Left colon (tissue), 2 donors: ENCODE measurements around the gene CYP2C8. TPM values are rescaled to one million over a fixed set of nuclear protein-coding genes. Genes with fewer than 3 reads are reported as not detected.

Experiments
- ATAC-seq: fragments of 200-7000 bp; cut with Tn5 transposase; one replicate; pipeline ENCODE4 v1.9.1; 2020; ENCODE audit warnings: mild to moderate bottlenecking, moderate library complexity
- DNase-seq, 2 donors: peaks; one replicate each; pipeline ENCODE4 v3.0.0-alpha.2; 2020
- intact Hi-C, 2 donors: fragments of 100-400 bp; cut with DNase I in 1 of 2; cut with micrococcal nuclease in 1 of 2; formaldehyde crosslinking; loops; one replicate each; pipeline versions ENCODE4 v1.11.2 to v1.14.0; 2022; cut with DNase I, micrococcal nuclease
- total RNA-seq, 2 donors: library from RNA; stranded (reverse); fragmentation: NEBNext Ultra II Directional; extraction: Animal tissue kit (Norgen Biotek cat#: 25700); gene quantifications; one replicate each; pipeline ENCODE4 v1.2.1, GENCODE V29; 2021
- donor health status: DM: no; HTN: no; CAD: no.
- donor health status: DM: yes; HTN: yes; CAD: no.

The CYP2C8 gene
- total RNA-seq, 2 donors from 2014 or later, result 0.82 to 3.6 TPM

DNA sequence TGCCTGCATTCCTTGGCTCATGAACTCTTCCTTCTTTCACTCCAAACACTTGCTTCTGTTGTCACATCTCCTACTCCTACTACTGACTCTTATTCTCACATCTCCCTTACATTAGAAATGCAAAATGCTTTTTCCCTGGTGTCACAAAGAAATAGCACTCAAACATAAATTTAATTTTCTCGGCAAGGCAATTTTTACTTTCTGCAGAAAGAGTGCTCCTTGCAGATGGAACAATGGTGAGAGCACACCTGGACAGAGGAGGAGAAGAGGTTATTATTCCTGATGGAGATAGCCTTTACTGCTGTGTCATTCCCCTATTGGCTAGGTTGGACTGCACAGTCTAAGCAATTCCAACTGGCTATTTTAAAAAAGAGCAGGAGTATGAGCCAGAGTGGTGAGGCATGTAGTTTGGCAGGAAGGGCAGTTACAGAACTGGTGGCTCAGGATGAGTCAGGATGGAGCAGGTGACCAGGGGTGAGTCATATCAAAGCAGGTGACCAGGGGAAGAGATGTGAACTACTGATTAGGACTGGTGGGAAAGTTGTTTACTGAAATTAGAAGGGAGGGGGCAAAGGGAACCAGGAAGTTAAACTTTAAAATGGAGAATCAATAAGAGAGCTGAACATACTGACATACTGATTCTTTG is 77.9 kb downstream of the CYP2C8 start:
- DNase-seq (no peak), ATAC-seq (no peak)
- intact Hi-C loops, result no loop called here

DNA sequence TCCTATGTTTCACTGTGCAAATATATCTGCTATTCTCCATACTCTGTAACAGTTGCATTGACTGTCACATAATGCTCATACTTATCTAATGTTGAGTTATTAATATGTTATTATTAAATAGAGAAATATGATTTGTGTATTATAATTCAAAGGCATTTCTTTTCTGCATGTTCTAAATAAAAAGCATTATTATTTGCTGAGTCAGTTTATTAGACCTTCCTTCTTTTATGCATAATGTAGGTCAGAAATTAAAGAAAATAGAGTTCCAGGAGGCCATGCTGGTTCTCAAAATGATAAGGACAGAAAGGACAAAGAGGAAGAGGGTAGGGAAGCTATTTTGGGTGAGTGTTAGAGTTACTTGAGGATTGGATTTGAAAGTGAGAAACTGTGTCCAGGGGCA is 80.1 kb downstream of the CYP2C8 start:
- intact Hi-C loops, result no loop called here
- DNase-seq, result no peak
- ATAC-seq, result no peak

Other genes with a start within 250 kb of the CYP2C8 start
- 1 to 10 TPM in 1 of 2 donors, under 1 TPM in 1; 0.67 to 7.1 TPM for gene CYP2C9, start 130.8 kb downstream of the CYP2C8 start, total RNA-seq
- not detected for gene ACSM6, start 124.7 kb upstream of the CYP2C8 start, total RNA-seq
- 100 to 1,000 TPM; 342 to 417 TPM for gene PDLIM1, start 221.5 kb upstream of the CYP2C8 start, total RNA-seq